ENCODE measurements around the gene NTN5.

DNA sequence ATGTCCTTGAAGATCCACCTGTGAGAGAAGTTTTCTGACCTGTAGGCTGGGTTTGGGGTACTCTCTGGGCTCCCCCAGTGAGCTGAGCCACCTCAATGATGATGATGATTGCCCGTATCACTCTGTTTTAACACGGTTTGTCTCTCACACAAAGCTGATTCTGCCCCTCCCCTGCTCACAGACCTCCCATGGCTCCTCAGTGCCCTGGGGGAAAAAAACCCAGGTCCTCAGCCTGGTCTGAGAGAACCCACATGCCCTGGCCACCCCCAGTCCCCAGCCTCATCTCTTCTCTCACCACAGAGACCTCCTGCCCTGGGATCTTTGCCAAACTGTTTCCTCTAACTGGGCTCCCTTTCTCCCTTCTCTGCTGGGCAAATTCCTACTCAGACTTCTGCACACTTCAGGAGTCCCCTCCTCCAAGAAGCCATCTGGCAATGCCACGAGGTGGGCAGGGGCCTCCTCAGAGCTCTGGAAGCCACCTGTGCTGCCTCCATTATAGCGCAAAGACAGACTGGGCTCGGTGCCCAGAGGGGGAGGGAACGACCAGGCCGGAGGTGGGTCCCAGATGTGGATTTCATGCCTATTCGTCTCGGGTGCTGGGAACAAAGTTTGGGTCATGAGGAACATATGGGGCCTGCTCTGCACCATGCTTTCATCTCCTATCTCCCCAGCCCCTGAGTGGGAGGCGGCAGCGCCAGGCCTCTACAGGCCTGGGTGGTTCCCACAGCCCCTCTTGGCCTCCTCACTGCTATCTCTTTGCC is 18.3 kb downstream of the NTN5 start:
- no peak for TF ChIP-seq GATA3 (IDR thresholded peaks at IDR 0.05; ENCODE audit: low read depth, low read length)
- TF ChIP-seq GATA2 (IDR thresholded peaks at IDR 0.05; ENCODE audit: low read depth, low read length) = no peak
